Stomach (tissue), 9 donors: ENCODE measurements around the gene SLAMF7. TPM values are rescaled to one million over a fixed set of nuclear protein-coding genes. Genes with fewer than 3 reads are reported as not detected.
A peak's percentile ranks its signal among the peaks of the same experiment; 100 is the strongest.

Experiments
- DNase-seq, 2 donors: peaks; one replicate each; pipeline versions ENCODE4 v3.0.0 to v3.0.0-alpha.2; 2013 to 2019
- H3K27ac ChIP-seq, 5 donors: fragments of 200-600 bp in 4 of 5; sonication (generic) in 4 of 5; one replicate each; pipeline ENCODE4 v1.5.1; 2013 to 2019; ENCODE audit warnings: mild to moderate bottlenecking in 1 of 5, moderate library complexity in 1 of 5
- H3K27me3 ChIP-seq, 3 donors: fragments of 200-600 bp; sonication (generic); one replicate each; pipeline ENCODE4 v1.5.1; 2017 to 2019; ENCODE audit warnings: mixed run types in 1 of 3
- H3K36me3 ChIP-seq, 4 donors: fragments of 200-600 bp; sonication (generic); 1 replicate in 3 of 4; 2 replicates in 1 of 4; pipeline ENCODE4 v1.5.1; 2016 to 2019
- H3K4me1 ChIP-seq, 4 donors: fragments of 200-600 bp; sonication (generic); one replicate each; pipeline ENCODE4 v1.5.1; 2016 to 2019
- H3K4me3 ChIP-seq, 4 donors: fragments of 200-600 bp; sonication (generic) in 3 of 4; one replicate each; pipeline ENCODE4 v1.5.1; 2016 to 2019; ENCODE audit warnings: mild to moderate bottlenecking in 1 of 4
- H3K9me3 ChIP-seq, 4 donors: fragments of 200-600 bp; sonication (generic); one replicate each; pipeline ENCODE4 v1.5.1; 2016 to 2019
- CTCF ChIP-seq, 7 experiments: fragments of 450-650 bp in 4 of 7; fragments of 200-600 bp in 3 of 7; sonication (generic) in 3 of 7; IDR thresholded peaks; one replicate each; pipeline ENCODE4 v1.5.1; 2016 to 2019; ENCODE audit warnings: antibody characterized with exemption in 7 of 7, control low read depth in 2 of 7, mild to moderate bottlenecking in 1 of 7
- EP300 ChIP-seq: sonication (generic); formaldehyde crosslinking; IDR thresholded peaks from one replicate; pipeline ENCODE4 v1.6.1; 2017; ENCODE audit warnings: antibody characterized with exemption
- POLR2A ChIP-seq, 4 donors: fragments of 450-650 bp; IDR thresholded peaks; one replicate each; pipeline ENCODE4 v1.6.1; 2016; ENCODE audit warnings: antibody characterized with exemption in 4 of 4, control low read depth in 2 of 4, mild to moderate bottlenecking in 1 of 4, moderate library complexity in 1 of 4
- POLR2AphosphoS5 ChIP-seq, 3 donors: sonication (generic); formaldehyde crosslinking; IDR thresholded peaks; one replicate each; pipeline ENCODE4 v1.6.1; 2016; ENCODE audit warnings: antibody characterized with exemption in 3 of 3
- WGBS, 5 donors: extraction: QIAGEN DNeasy Blood & Tissue Kit in 3 of 5; methylation state at CpG; one replicate each; pipeline versions ENCODE4 v1.1.5 to v1.1.7; 2013 to 2018; 5-methylcytosine and 5-hydroxymethylcytosine counted together
- intact Hi-C: fragments of 100-400 bp; cut with DNase I; formaldehyde crosslinking; loops from one replicate; pipeline ENCODE4 v1.15.1; 2023; ENCODE audit warnings: low total_unique reads
- polyA plus RNA-seq, 3 donors: library from polyadenylated mRNA; stranded (reverse); fragments of 200-250 nt; gene quantifications; one replicate each; pipeline ENCODE4 v1.2.3, GENCODE V29; 2013
- total RNA-seq, 5 donors: library from RNA; depleted of rRNA; stranded (reverse); fragments of >200 nt; gene quantifications; one replicate each; pipeline versions ENCODE4 v1.1.0 to v1.2.3, GENCODE V29; 2014 to 2016
- donor health status: healthy with polysubstance abuse.
- donor health status: Bipolar disorder and iron deficiency.
- donor health status: healthy.

Gene SLAMF7
- total and polyA plus RNA-seq, 8 donors: 0.45 to 4.2 (median 2.0) TPM; not detected in 1

GRCh38 chr1:160722726-160723125 lies 16.3 kb upstream of the SLAMF7 start:
- Histone ChIP-seq H3K27ac (no peak overlapping the region), H3K4me1 (peaks cover 0 to 14% (median 3%) of the 10 kb centered on the region in 4 donors), H3K27me3 (no peaks in the 10 kb centered on the region), H3K36me3 (no peaks in the 10 kb centered on the region), H3K9me3 (no peaks in the 10 kb centered on the region), H3K4me3 (no peak overlapping the region)
- WGBS, 5 donors: 77 to 88% (median 82%) methylated on average over 10 of the region's 10 CpGs
- no peak for TF ChIP-seq CTCF (IDR thresholded peaks at IDR 0.05)
- TF ChIP-seq EP300: no peak
- TF ChIP-seq POLR2AphosphoS5 (IDR thresholded peaks at IDR 0.05): no peak
- TF ChIP-seq POLR2A (IDR thresholded peaks at IDR 0.05): no peak
- DNase-seq: no peak
- intact Hi-C loops: loop anchor here (10.0 kb wide), 1 partner anchor 102 kb away; no protein-coding TSS in a partner anchor

GRCh38 chr1:160723332-160723731 lies 15.7 kb upstream of the SLAMF7 start:
- DNase-seq: no peak
- H3K9me3 ChIP-seq: no peaks in the 10 kb centered on the region
- whole genome bisulfite sequencing, 5 donors: 73 to 89% (median 78%) methylated on average over 2 of the region's 2 CpGs
- TF ChIP-seq EP300 (no peak), CTCF (IDR thresholded peaks at IDR 0.05) (no peak), POLR2AphosphoS5 (IDR thresholded peaks at IDR 0.05) (no peak), POLR2A (IDR thresholded peaks at IDR 0.05) (no peak)
- no peak overlapping the region for H3K4me3 ChIP-seq
- no peaks in the 10 kb centered on the region for H3K27me3 ChIP-seq
- H3K27ac ChIP-seq: no peak overlapping the region
- H3K4me1 ChIP-seq: peaks cover 0 to 14% (median 3%) of the 10 kb centered on the region in 4 donors
- H3K36me3 ChIP-seq: no peaks in the 10 kb centered on the region
- intact Hi-C loops: loop anchor here (10.0 kb wide), 1 partner anchor 101 kb away; no protein-coding TSS in a partner anchor

DNA sequence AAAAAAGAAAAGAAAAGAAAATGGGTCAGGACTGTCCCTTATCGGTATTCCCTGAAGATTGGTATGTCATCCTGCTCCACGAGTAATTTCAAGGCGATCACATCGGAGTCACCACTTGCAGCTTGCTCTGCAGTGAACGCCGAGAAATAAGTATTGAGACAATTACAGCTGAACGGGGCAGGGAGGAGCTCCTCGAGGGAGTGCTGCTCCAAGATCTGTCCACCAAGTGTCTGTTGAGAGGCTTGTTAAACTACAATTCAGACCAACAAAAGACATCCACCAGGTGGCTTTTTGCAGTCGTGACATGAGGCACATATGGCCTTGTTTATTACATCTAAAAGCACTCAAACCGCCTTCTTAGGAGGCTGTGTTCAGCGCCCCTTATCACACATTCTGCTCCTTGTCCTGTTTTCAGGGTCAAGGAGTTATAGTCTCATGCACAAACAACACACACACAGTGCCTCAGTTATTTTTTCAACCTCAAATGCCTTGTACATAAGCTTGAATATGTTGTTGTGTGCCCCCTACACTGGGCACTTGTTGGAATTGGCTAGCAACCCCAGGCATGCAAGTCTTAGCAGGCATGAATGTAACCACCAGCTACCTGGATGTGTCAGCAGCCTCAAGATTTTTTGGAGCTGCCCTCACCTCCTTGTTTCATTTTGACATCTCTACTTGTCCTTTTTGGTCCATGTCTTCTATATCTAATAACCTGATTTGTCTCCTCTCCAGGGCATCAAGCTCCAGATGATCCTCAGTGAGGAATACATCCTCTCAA lies 14.4 kb upstream of the SLAMF7 start:
- 70 to 76% (median 73%) methylated on average over 11 of the region's 11 CpGs for WGBS, 5 donors
- H3K4me1 ChIP-seq: peaks cover 0 to 14% (median 3%) of the 10 kb centered on the region in 4 donors
- intact Hi-C loops: loop anchor here (10.0 kb wide), 1 partner anchor 100 kb away; no protein-coding TSS in a partner anchor

DNA sequence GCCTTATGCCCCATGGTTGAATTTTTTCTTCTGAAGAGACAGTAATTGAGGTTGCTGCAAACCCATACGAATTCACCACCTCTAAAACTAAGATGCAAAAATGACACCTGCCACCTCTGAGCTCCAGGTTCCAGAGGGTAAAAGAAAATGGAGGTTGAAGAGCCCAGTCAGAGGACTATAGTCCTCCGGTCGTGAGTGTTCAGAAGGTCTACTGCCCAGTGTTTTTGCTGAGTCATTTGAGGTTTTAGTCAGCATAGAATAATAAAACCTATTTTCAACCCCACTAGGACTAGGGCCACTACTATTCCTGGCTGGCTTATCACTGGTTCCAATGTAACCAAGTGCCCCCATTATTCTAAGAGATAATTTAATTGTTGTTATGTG lies 12.9 kb upstream of the SLAMF7 start:
- no peak for DNase-seq
- intact Hi-C loops: loop anchor here (10.0 kb wide), 1 partner anchor 99 kb away; no protein-coding TSS in a partner anchor

More for the DNA sequence above, 14.4 kb upstream of the SLAMF7 start:
- Histone ChIP-seq H3K36me3 (no peaks in the 10 kb centered on the region), H3K9me3 (no peaks in the 10 kb centered on the region), H3K27ac (no peak overlapping the region), H3K4me3 (no peak overlapping the region), H3K27me3 (no peaks in the 10 kb centered on the region)
- TF ChIP-seq POLR2A (IDR thresholded peaks at IDR 0.05) (no peak), CTCF (IDR thresholded peaks at IDR 0.05) (no peak), POLR2AphosphoS5 (IDR thresholded peaks at IDR 0.05) (no peak)
- DNase-seq: no peak

More for the DNA sequence above, 12.9 kb upstream of the SLAMF7 start:
- Histone ChIP-seq H3K4me3 (no peak overlapping the region), H3K4me1 (peaks cover 0 to 14% (median 3%) of the 10 kb centered on the region in 4 donors), H3K27ac (peak overlapping the region in 1 of 5 donors; percentile 65), H3K27me3 (no peaks in the 10 kb centered on the region), H3K36me3 (no peaks in the 10 kb centered on the region), H3K9me3 (no peaks in the 10 kb centered on the region)
- 30 to 50% (median 41%) methylated on average over 3 of the region's 3 CpGs for WGBS, 5 donors
- no peak for TF ChIP-seq CTCF (IDR thresholded peaks at IDR 0.05)
- TF ChIP-seq POLR2AphosphoS5 (IDR thresholded peaks at IDR 0.05): no peak
- TF ChIP-seq POLR2A (IDR thresholded peaks at IDR 0.05): no peak
- TF ChIP-seq EP300: no peak
